ENCODE results near the gene TAS2R41. TPM values are rescaled to one million over a fixed set of nuclear protein-coding genes. Genes with fewer than 3 reads are reported as not detected.
A peak's percentile ranks its signal among the peaks of the same experiment; 100 is the strongest.
"Not testable (repeated sequence)": the region's sequence is repeated elsewhere in the genome, so short reads cannot be mapped to it uniquely, and the experiment has no call there.

The TAS2R41 gene
- total RNA-seq, 4 donors from 2014 or later = not detected

DNA sequence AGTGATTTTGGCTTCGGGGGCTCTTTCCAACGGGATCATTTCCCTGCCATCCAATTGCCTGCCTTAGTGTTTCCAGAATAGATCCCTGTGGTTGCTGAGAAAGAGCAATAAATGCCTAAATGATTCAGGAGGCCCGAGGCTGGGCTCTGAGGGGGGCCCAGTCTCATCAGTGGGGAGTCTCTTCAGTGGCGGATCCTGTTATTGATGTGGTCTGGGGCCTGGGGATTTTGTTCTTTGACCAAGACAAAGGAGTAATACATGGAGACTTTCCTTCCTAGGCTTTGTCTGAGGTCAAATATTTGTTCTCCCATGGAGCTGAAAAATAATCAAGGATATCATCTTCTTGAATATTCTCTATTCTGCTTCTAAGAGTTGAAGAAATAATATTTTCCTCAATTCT lies 40.8 kb downstream of the TAS2R41 start:
- Histone ChIP-seq H3K27me3 (no peaks in the 10 kb centered on the region), H3K36me3 (no peaks in the 10 kb centered on the region), H3K4me3 (no peak overlapping the region), H3K9me3 (no peaks in the 10 kb centered on the region), H3K4me1 (peaks cover 0 to 18% (median 0%) of the 10 kb centered on the region in 4 donors), H3K27ac (no peak overlapping the region)
- DNase-seq (ENCODE audit: low spot score in 2 of 2) = no peak
- 26 to 28% methylated on average over 4 of the region's 4 CpGs for WGBS, 2 donors
- TF ChIP-seq POLR2A (IDR thresholded peaks at IDR 0.05) = no peak
- TF ChIP-seq, protein P1, sequence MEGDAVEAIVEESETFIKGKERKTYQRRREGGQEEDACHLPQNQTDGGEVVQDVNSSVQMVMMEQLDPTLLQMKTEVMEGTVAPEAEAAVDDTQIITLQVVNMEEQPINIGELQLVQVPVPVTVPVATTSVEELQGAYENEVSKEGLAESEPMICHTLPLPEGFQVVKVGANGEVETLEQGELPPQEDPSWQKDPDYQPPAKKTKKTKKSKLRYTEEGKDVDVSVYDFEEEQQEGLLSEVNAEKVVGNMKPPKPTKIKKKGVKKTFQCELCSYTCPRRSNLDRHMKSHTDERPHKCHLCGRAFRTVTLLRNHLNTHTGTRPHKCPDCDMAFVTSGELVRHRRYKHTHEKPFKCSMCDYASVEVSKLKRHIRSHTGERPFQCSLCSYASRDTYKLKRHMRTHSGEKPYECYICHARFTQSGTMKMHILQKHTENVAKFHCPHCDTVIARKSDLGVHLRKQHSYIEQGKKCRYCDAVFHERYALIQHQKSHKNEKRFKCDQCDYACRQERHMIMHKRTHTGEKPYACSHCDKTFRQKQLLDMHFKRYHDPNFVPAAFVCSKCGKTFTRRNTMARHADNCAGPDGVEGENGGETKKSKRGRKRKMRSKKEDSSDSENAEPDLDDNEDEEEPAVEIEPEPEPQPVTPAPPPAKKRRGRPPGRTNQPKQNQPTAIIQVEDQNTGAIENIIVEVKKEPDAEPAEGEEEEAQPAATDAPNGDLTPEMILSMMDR (IDR thresholded peaks at IDR 0.05) = no peak
- no peak for TF ChIP-seq EP300 (IDR thresholded peaks at IDR 0.05)

- Histone ChIP-seq H3K4me3 (no peak overlapping the region), H3K27me3 (no peaks in the 10 kb centered on the region), H3K27ac (peak overlapping the region in 1 of 4 donors; percentile 11), H3K9me3 (no peaks in the 10 kb centered on the region), H3K4me1 (peaks cover 0 to 18% (median 0%) of the 10 kb centered on the region in 4 donors), H3K36me3 (no peaks in the 10 kb centered on the region)
- TF ChIP-seq, protein P1 (IDR thresholded peaks at IDR 0.05) = no peak
- no peak for TF ChIP-seq POLR2A (IDR thresholded peaks at IDR 0.05)
- TF ChIP-seq EP300 (IDR thresholded peaks at IDR 0.05) = no peak
- WGBS, 2 donors = 80 to 91% methylated on average over 11 of the region's 11 CpGs
- no peak for DNase-seq (ENCODE audit: low spot score in 2 of 2)
Observed at GRCh38 chr7:143518941-143519340, 41.3 kb downstream of the TAS2R41 start.

GRCh38 chr7:143519411-143520131 lies 41.9 kb downstream of the TAS2R41 start:
- TF ChIP-seq POLR2A (IDR thresholded peaks at IDR 0.05) (no peak), EP300 (IDR thresholded peaks at IDR 0.05) (no peak)
- TF ChIP-seq, protein P1 (IDR thresholded peaks at IDR 0.05) = no peak
- DNase-seq (ENCODE audit: low spot score in 2 of 2) = peak in 1 of 2 donors; percentile 44
- H3K4me3 ChIP-seq = no peak overlapping the region
- no peaks in the 10 kb centered on the region for H3K27me3 ChIP-seq
- no peaks in the 10 kb centered on the region for H3K9me3 ChIP-seq
- H3K4me1 ChIP-seq = peaks cover 0 to 18% (median 0%) of the 10 kb centered on the region in 4 donors
- 52 to 58% methylated on average over 7 of the region's 7 CpGs for WGBS, 2 donors
- no peaks in the 10 kb centered on the region for H3K36me3 ChIP-seq
- peak overlapping the region in 1 of 4 donors; percentile 11 for H3K27ac ChIP-seq

DNA sequence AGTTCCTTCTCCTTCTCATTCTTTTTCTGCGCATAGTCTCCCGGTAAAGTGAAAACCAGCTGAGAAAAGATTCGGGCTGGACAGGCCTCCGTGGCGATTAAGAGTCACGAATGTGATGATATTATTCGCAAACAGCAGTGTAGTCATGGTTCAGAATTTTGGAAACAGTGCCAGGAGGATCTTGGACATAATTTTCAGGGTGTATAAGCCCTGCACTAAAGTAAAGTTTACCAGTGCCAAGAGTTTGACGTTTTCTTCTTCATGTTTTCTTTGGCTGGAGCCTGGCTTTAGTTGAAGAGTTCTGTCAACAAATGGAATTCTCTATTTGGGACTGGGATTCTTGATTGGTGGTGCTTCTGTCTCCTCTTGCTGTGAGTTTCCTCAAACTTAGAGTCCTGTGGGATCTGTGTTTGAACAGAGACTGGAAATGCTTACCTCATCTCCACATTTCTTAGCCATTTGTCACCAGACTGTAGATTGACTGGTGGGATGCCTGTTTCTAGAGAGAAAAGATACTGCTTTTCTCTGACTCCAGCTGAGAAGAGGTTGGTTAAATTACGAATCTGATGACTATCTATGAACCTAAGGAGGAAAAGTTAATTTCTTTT lies 44.7 kb downstream of the TAS2R41 start:
- peaks cover 0 to 18% (median 0%) of the 10 kb centered on the region in 4 donors for H3K4me1 ChIP-seq
- not testable (repeated sequence) for DNase-seq (ENCODE audit: low spot score in 2 of 2); H3K36me3 ChIP-seq; H3K4me3 ChIP-seq; H3K27me3 ChIP-seq; H3K27ac ChIP-seq; H3K9me3 ChIP-seq
- no CpG with 5 or more reads among the region's 9 CpGs for WGBS, 2 donors

Other genes with a start within 250 kb of the TAS2R41 start
- gene GSTK1, start 214.4 kb upstream of the TAS2R41 start, total RNA-seq = 100 to 1,000 TPM; 149 to 202 (median 161) TPM
- gene TMEM139, start 192.9 kb upstream of the TAS2R41 start, total RNA-seq = 10 to 100 TPM in 1 of 4 donors, 1 to 10 TPM in 3; 2.1 to 12.0 (median 6.4) TPM
- gene CASP2, start 189.5 kb upstream of the TAS2R41 start, total RNA-seq = 10 to 100 TPM; 18.4 to 25.2 (median 21.3) TPM
- gene CLCN1, start 161.8 kb upstream of the TAS2R41 start, total RNA-seq = not detected
- gene FAM131B, start 115.2 kb upstream of the TAS2R41 start, total RNA-seq = 1 to 10 TPM; 1.2 to 9.0 (median 1.5) TPM
- gene ZYX, start 96.5 kb upstream of the TAS2R41 start, total RNA-seq = 10 to 100 TPM; 57.5 to 96.9 (median 72.7) TPM
- 1 to 10 TPM in 1 of 4 donors, under 1 TPM in 1, not detected in 2; 0.87 to 3.6 TPM for gene EPHA1, start 69.0 kb upstream of the TAS2R41 start, total RNA-seq
- not detected for gene TAS2R60, start 34.4 kb upstream of the TAS2R41 start, total RNA-seq
- gene CTAGE15, start 93.9 kb downstream of the TAS2R41 start, total RNA-seq = 1 to 10 TPM in 1 of 4 donors, under 1 TPM in 1, not detected in 2; 0.44 to 1.5 TPM
- 1 to 10 TPM; 2.7 to 5.7 (median 4.3) TPM for gene TCAF2, start 143.1 kb downstream of the TAS2R41 start, total RNA-seq